H1 (cell line): ENCODE results near the gene RNF152. TPM values are rescaled to one million over a fixed set of nuclear protein-coding genes. Genes with fewer than 3 reads are reported as not detected.

ENCODE experiments used
- FOSL1 ChIP-seq: IDR thresholded peaks from 2 replicates; pipeline ENCODE4 v1.6.1; 2011; ENCODE audit warnings: mild to moderate bottlenecking, low read depth, low read length, moderate library complexity; ENCODE audit not compliant: insufficient read depth
- HDAC2 ChIP-seq, 2 experiments: fragments of 300-600 bp in 1 of 2; sonication (generic) in 1 of 2; IDR thresholded peaks; 2 replicates each; pipeline ENCODE4 v1.6.1; 2011 to 2012; ENCODE audit warnings: low read depth in 2 of 2, low read length in 2 of 2, mild to moderate bottlenecking in 2 of 2, moderate library complexity in 2 of 2, borderline replicate concordance in 1 of 2, inconsistent platforms in 1 of 2
- SIN3A ChIP-seq, 2 experiments: IDR thresholded peaks in 1 of 2; conservative IDR thresholded peaks in 1 of 2; 2 replicates each; pipeline ENCODE4 v1.6.1; 2011 to 2012; ENCODE audit warnings: low read length in 2 of 2, improper control_type of control experiment in 1 of 2, low read depth in 1 of 2, mild to moderate bottlenecking in 1 of 2
- polyA plus RNA-seq, 7 experiments: library from polyadenylated mRNA; depleted of rRNA in 3 of 7; stranded (reverse) in 5 of 7; unstranded in 2 of 7; fragments of >200 nt in 5 of 7; fragments of 200-250 nt in 2 of 7; gene quantifications; 1 replicate in 5 of 7; 2 replicates in 1 of 7; 4 replicates in 1 of 7; pipeline versions ENCODE4 v1.2.1 to v1.2.3, GENCODE V29; 2011 to 2013; ENCODE audit warnings: missing spikeins in 2 of 7, mixed read lengths in 2 of 7
- total RNA-seq: library from RNA; stranded (reverse); fragmentation: NEBNext Ultra II Directional; extraction: Animal tissue kit (Norgen Biotek cat#: 25700); gene quantifications from 2 replicates; pipeline ENCODE4 v1.2.1, GENCODE V29; 2021
- TF ChIP-seq, protein P1 (sequence below): IDR thresholded peaks from 2 replicates; pipeline ENCODE4 v1.6.1; 2011; ENCODE audit warnings: low read length, improper control_type of control experiment

Gene RNF152
- total and polyA plus RNA-seq, 2 of the 8 experiments (the other 6 are each of a cell fraction or from before 2014, with no cell fraction given), result 1.1 to 2.7 TPM

DNA sequence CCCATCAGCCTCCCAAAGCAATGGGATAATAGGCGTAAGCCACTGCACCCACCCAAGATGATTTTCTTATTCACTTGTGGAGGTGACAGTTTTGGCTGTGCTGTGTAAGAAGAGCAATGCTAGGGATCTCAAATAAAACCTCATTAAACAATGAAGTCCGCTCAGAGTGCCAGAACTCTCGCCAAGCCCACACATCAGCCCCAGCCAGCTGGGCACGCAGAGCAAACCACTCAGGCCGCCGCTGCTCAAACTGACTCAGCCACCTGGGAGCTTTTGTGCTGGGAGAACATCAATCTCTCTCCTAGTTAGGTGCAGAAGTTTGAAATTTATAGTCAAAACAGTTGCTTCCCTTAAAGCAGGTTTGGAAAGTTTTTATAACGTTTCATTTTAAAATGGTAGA, 47.6 kb downstream of the RNF152 start (continued):
- TF ChIP-seq, protein P1, sequence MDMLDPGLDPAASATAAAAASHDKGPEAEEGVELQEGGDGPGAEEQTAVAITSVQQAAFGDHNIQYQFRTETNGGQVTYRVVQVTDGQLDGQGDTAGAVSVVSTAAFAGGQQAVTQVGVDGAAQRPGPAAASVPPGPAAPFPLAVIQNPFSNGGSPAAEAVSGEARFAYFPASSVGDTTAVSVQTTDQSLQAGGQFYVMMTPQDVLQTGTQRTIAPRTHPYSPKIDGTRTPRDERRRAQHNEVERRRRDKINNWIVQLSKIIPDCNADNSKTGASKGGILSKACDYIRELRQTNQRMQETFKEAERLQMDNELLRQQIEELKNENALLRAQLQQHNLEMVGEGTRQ, result no peak
- TF ChIP-seq HDAC2 (IDR thresholded peaks at IDR 0.05; ENCODE audit: borderline replicate concordance in 1 of 2, low read depth in 2 of 2, low read length in 2 of 2) (no peak), FOSL1 (no peak), SIN3A (conservative IDR thresholded peaks at IDR 0.05 in 1 of 2, IDR thresholded peaks at IDR 0.05 in 1 of 2; ENCODE audit: low read depth in 1 of 2, low read length in 2 of 2) (no peak)
